ENCODE data around the gene ABCA4.

DNA sequence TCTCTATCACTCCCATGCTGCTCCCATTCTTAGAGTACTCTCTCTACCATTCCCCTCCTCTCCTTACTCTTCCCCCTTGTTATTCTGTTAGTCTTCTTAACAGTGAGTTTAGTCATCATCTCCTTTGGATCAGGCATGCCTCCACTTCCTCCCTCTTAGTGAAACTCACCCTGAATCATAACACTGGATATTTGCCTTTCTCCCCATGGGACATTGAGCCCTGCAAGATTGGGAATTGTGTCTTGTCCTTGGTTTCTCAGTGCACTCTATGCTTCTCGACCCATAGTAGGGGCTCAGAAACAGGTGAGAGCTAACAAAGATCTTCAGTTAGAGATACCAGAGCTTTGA is 143.4 kb downstream of the ABCA4 start:
- TF ChIP-seq, protein P1, sequence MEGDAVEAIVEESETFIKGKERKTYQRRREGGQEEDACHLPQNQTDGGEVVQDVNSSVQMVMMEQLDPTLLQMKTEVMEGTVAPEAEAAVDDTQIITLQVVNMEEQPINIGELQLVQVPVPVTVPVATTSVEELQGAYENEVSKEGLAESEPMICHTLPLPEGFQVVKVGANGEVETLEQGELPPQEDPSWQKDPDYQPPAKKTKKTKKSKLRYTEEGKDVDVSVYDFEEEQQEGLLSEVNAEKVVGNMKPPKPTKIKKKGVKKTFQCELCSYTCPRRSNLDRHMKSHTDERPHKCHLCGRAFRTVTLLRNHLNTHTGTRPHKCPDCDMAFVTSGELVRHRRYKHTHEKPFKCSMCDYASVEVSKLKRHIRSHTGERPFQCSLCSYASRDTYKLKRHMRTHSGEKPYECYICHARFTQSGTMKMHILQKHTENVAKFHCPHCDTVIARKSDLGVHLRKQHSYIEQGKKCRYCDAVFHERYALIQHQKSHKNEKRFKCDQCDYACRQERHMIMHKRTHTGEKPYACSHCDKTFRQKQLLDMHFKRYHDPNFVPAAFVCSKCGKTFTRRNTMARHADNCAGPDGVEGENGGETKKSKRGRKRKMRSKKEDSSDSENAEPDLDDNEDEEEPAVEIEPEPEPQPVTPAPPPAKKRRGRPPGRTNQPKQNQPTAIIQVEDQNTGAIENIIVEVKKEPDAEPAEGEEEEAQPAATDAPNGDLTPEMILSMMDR (IDR thresholded peaks at IDR 0.05) = no peak
- TF ChIP-seq POLR2A (IDR thresholded peaks at IDR 0.05) = no peak
